ENCODE measurements around the gene PNKD. TPM values are rescaled to one million over a fixed set of nuclear protein-coding genes. Genes with fewer than 3 reads are reported as not detected.
A peak's percentile ranks its signal among the peaks of the same experiment; 100 is the strongest.

Gene PNKD
- total and polyA plus RNA-seq, 10 of the 15 experiments (the other 5 are each of a cell fraction or from before 2014, with no cell fraction given) = 27.2 to 106 (median 61.3) TPM

GRCh38 chr2:218301176-218301819, 31.0 kb downstream of the PNKD start (continued):
- TF ChIP-seq CTCF (IDR thresholded peaks at IDR 0.05 in 2 of 3, conservative IDR thresholded peaks at IDR 0.05 in 1 of 3; ENCODE audit: control insufficient read depth in 2 of 3, extremely low read depth in 1 of 3, insufficient read depth in 1 of 3, low read depth in 3 of 3, low read length in 3 of 3) (peak; percentile 90 to 93 (median 92)), SRF (IDR thresholded peaks at IDR 0.05; ENCODE audit: low read depth in 2 of 2, low read length in 2 of 2) (no peak), IKZF2 (IDR thresholded peaks at IDR 0.05) (no peak), BCLAF1 (IDR thresholded peaks at IDR 0.05) (no peak), SPI1 (IDR thresholded peaks at IDR 0.05; ENCODE audit: borderline replicate concordance, insufficient read depth, low read depth, low read length) (no peak), ZNF622 (IDR thresholded peaks at IDR 0.05) (no peak), DPF2 (IDR thresholded peaks at IDR 0.05) (peak; percentile 21; the same call in 1 of the 2 replicates), PML (IDR thresholded peaks at IDR 0.05; ENCODE audit: low read length) (no peak), RAD21 (IDR thresholded peaks at IDR 0.05; ENCODE audit: insufficient read depth, low read depth, low read length) (peak; percentile 97), NKRF (conservative IDR thresholded peaks at IDR 0.05) (no peak; the same call in 1 of the 2 replicates), ZZZ3 (IDR thresholded peaks at IDR 0.05; ENCODE audit: control insufficient read depth, insufficient read length, low read depth) (no peak), CREM (IDR thresholded peaks at IDR 0.05; ENCODE audit: low read depth) (no peak)
